ENCODE results near the gene CA12.
A peak's percentile ranks its signal among the peaks of the same experiment; 100 is the strongest.

The CA12 gene

GRCh38 chr15:63378946-63379345 is 2.7 kb downstream of the CA12 start:
- no peak for DNase-seq (ENCODE audit: low read depth)
- H3K4me3 ChIP-seq (ENCODE audit: control insufficient read depth, low read depth, low read length) = no peak overlapping the region
- TF ChIP-seq CTCF (IDR thresholded peaks at IDR 0.05; ENCODE audit: control insufficient read depth, insufficient read depth, low read depth, low read length, missing control alignments) = no peak

GRCh38 chr15:63374686-63375520 is 6.7 kb downstream of the CA12 start:
- DNase-seq (ENCODE audit: low read depth) = no peak
- no peak for TF ChIP-seq CTCF (IDR thresholded peaks at IDR 0.05; ENCODE audit: control insufficient read depth, insufficient read depth, low read depth, low read length, missing control alignments)
- no peak overlapping the region; the same call in 1 of the 2 replicates for H3K4me3 ChIP-seq (ENCODE audit: control insufficient read depth, low read depth, low read length)

GRCh38 chr15:63373866-63374548 is 7.6 kb downstream of the CA12 start:
- TF ChIP-seq CTCF (IDR thresholded peaks at IDR 0.05; ENCODE audit: control insufficient read depth, insufficient read depth, low read depth, low read length, missing control alignments) = no peak
- DNase-seq (ENCODE audit: low read depth) = no peak
- no peak overlapping the region for H3K4me3 ChIP-seq (ENCODE audit: control insufficient read depth, low read depth, low read length)

GRCh38 chr15:63373330-63373729 is 8.3 kb downstream of the CA12 start:
- H3K4me3 ChIP-seq (ENCODE audit: control insufficient read depth, low read depth, low read length) = no peak overlapping the region
- no peak for TF ChIP-seq CTCF (IDR thresholded peaks at IDR 0.05; ENCODE audit: control insufficient read depth, insufficient read depth, low read depth, low read length, missing control alignments)
- no peak for DNase-seq (ENCODE audit: low read depth)

GRCh38 chr15:63372753-63373152 is 8.9 kb downstream of the CA12 start:
- TF ChIP-seq CTCF (IDR thresholded peaks at IDR 0.05; ENCODE audit: control insufficient read depth, insufficient read depth, low read depth, low read length, missing control alignments) = no peak
- peak; percentile 77 for DNase-seq (ENCODE audit: low read depth)
- no peak overlapping the region; the same call in 1 of the 2 replicates for H3K4me3 ChIP-seq (ENCODE audit: control insufficient read depth, low read depth, low read length)

- peak; percentile 96 for DNase-seq (ENCODE audit: low read depth)
- H3K4me3 ChIP-seq (ENCODE audit: control insufficient read depth, low read depth, low read length) = peak overlapping the region; percentile 31
Measured at GRCh38 chr15:63372018-63372705, 9.5 kb downstream of the CA12 start.

More at GRCh38 chr15:63372018-63372705, 9.5 kb downstream of the CA12 start:
- no peak for TF ChIP-seq CTCF (IDR thresholded peaks at IDR 0.05; ENCODE audit: control insufficient read depth, insufficient read depth, low read depth, low read length, missing control alignments)

Measured in AG09309 (cell line).